ENCODE measurements around the gene LIN37.

- TF ChIP-seq CTCF (IDR thresholded peaks at IDR 0.05): no peak
- TF ChIP-seq POLR2A (IDR thresholded peaks at IDR 0.05): no peak
Observed at GRCh38 chr19:35724560-35724959, 23.8 kb upstream of the LIN37 start.
